GM10847 (cell line): ENCODE results near the gene AS3MT.

Experiments used
- POLR2A ChIP-seq: IDR thresholded peaks from 2 replicates; pipeline ENCODE4 v1.6.1; 2011; ENCODE audit not compliant: insufficient read length; ENCODE audit errors: extremely low read depth

Gene AS3MT

GRCh38 chr10:102869258-102870198, at the start of gene AS3MT:
Gene AS3MT, plus strand, starts transcription at chr10:102869470. Its CDS starts 123 bp downstream, at chr10:102869593.
- peak; percentile 16 for TF ChIP-seq POLR2A

- no peak for TF ChIP-seq POLR2A
Observed at GRCh38 chr10:102822222-102822621, 47.0 kb upstream of the AS3MT start.

- TF ChIP-seq POLR2A: no peak
Observed at GRCh38 chr10:102824664-102825063, 44.6 kb upstream of the AS3MT start.

GRCh38 chr10:102826148-102826796, 43.0 kb upstream of the AS3MT start:
- TF ChIP-seq POLR2A: no peak

- no peak for TF ChIP-seq POLR2A
Observed at GRCh38 chr10:102827597-102827975, 41.7 kb upstream of the AS3MT start.

GRCh38 chr10:102831322-102832071, 37.8 kb upstream of the AS3MT start:
- no peak for TF ChIP-seq POLR2A

- TF ChIP-seq POLR2A: no peak
Observed at GRCh38 chr10:102832248-102832647, 37.0 kb upstream of the AS3MT start.

GRCh38 chr10:102832987-102833386, 36.3 kb upstream of the AS3MT start:
- no peak for TF ChIP-seq POLR2A

- no peak for TF ChIP-seq POLR2A
Observed at GRCh38 chr10:102834143-102834542, 35.1 kb upstream of the AS3MT start.

GRCh38 chr10:102835007-102835482, 34.2 kb upstream of the AS3MT start:
- TF ChIP-seq POLR2A: no peak

GRCh38 chr10:102837230-102837721, 32.0 kb upstream of the AS3MT start, which contains the start of gene CYP17A1:
Gene CYP17A1, minus strand, starts transcription at chr10:102837413. Its CDS starts 52 bp downstream, at chr10:102837361.
- TF ChIP-seq POLR2A: no peak

GRCh38 chr10:102841827-102842345, 27.4 kb upstream of the AS3MT start:
- TF ChIP-seq POLR2A: no peak

- no peak for TF ChIP-seq POLR2A
Observed at GRCh38 chr10:102845352-102845902, 23.8 kb upstream of the AS3MT start.

- TF ChIP-seq POLR2A: no peak
Observed at GRCh38 chr10:102850025-102850518, 19.2 kb upstream of the AS3MT start.
